GM12878 (cell line): ENCODE results near the gene MAP4K1.

Source experiments
- BACH1 ChIP-seq: fragments of 450-650 bp; IDR thresholded peaks from 2 replicates; pipeline ENCODE4 v1.6.1; 2017; ENCODE audit warnings: mild to moderate bottlenecking, borderline replicate concordance
- CBX3 ChIP-seq: fragments of 200-600 bp; sonication (generic); IDR thresholded peaks from 2 replicates; pipeline ENCODE4 v1.6.1; 2016; ENCODE audit warnings: low read depth, borderline replicate concordance
- CEBPB ChIP-seq, 2 experiments: fragments of 150-350 bp in 1 of 2; IDR thresholded peaks; 2 replicates each; pipeline ENCODE4 v1.6.1; 2012 to 2014; ENCODE audit warnings: low read depth in 2 of 2, low read length in 2 of 2, borderline replicate concordance in 1 of 2, inconsistent platforms in 1 of 2
- CTCF ChIP-seq, 3 experiments: IDR thresholded peaks in 2 of 3; conservative IDR thresholded peaks in 1 of 3; 2 replicates each; pipeline ENCODE4 v1.5.1; 2011; ENCODE audit warnings: low read depth in 3 of 3, low read length in 3 of 3, mild to moderate bottlenecking in 3 of 3, control low read depth in 2 of 3, moderate library complexity in 2 of 3, inconsistent platforms in 1 of 3, mixed read lengths in 1 of 3; ENCODE audit not compliant: control insufficient read depth in 2 of 3, insufficient read depth in 1 of 3; ENCODE audit errors: extremely low read depth in 1 of 3
- ETV6 ChIP-seq, 2 experiments: fragments of 450-650 bp in 1 of 2; IDR thresholded peaks in 1 of 2; conservative IDR thresholded peaks in 1 of 2; 2 replicates each; pipeline ENCODE4 v1.6.1; 2014; ENCODE audit warnings: antibody characterized with exemption in 1 of 2, borderline replicate concordance in 1 of 2, low read depth in 1 of 2, mild to moderate bottlenecking in 1 of 2, moderate library complexity in 1 of 2
- GABPA ChIP-seq: IDR thresholded peaks from 2 replicates; pipeline ENCODE4 v1.6.1; 2014; ENCODE audit warnings: antibody characterized with exemption, low read depth, mild to moderate bottlenecking, inconsistent platforms
- HDAC2 ChIP-seq: fragments of 200-600 bp; sonication (generic); IDR thresholded peaks from 2 replicates; pipeline ENCODE4 v1.6.1; 2017
- JUNB ChIP-seq: IDR thresholded peaks from 2 replicates; pipeline ENCODE4 v1.6.1; 2016; ENCODE audit warnings: antibody characterized with exemption, mild to moderate bottlenecking
- RAD21 ChIP-seq: IDR thresholded peaks from 2 replicates; pipeline ENCODE4 v1.6.1; 2011; ENCODE audit warnings: mild to moderate bottlenecking, low read depth, low read length, moderate library complexity; ENCODE audit not compliant: insufficient read depth
- REST ChIP-seq: IDR thresholded peaks from 2 replicates; pipeline ENCODE4 v1.6.1; 2012; ENCODE audit warnings: mild to moderate bottlenecking, low read depth, low read length
- ZZZ3 ChIP-seq: IDR thresholded peaks from 2 replicates; pipeline ENCODE4 v1.6.1; 2011; ENCODE audit warnings: low read depth; ENCODE audit not compliant: control insufficient read depth, insufficient read length

GRCh38 chr19:38551450-38551813, 66.3 kb downstream of the MAP4K1 start:
- TF ChIP-seq CBX3 (no peak), ETV6 (conservative IDR thresholded peaks at IDR 0.05 in 1 of 2, IDR thresholded peaks at IDR 0.05 in 1 of 2; ENCODE audit: borderline replicate concordance in 1 of 2, low read depth in 1 of 2) (peak in 1 of 2 experiments; percentile 89; a peak in 2 of 4 replicates), CTCF (IDR thresholded peaks at IDR 0.05 in 2 of 3, conservative IDR thresholded peaks at IDR 0.05 in 1 of 3; ENCODE audit: control insufficient read depth in 2 of 3, extremely low read depth in 1 of 3, insufficient read depth in 1 of 3, low read depth in 3 of 3, low read length in 3 of 3) (no peak), BACH1 (peak; percentile 58; the same call in 1 of the 2 replicates), JUNB (no peak; the same call in 1 of the 2 replicates), ZZZ3 (no peak), REST (no peak), GABPA (no peak), RAD21 (no peak), HDAC2 (no peak), CEBPB (IDR thresholded peaks at IDR 0.05; ENCODE audit: borderline replicate concordance in 1 of 2, low read depth in 2 of 2, low read length in 2 of 2) (no peak)
